ENCODE data around the gene COX6A2. TPM values are rescaled to one million over a fixed set of nuclear protein-coding genes. Genes with fewer than 3 reads are reported as not detected.

Gene COX6A2
- total RNA-seq, 1 experiment from 2014 or later: not detected

DNA sequence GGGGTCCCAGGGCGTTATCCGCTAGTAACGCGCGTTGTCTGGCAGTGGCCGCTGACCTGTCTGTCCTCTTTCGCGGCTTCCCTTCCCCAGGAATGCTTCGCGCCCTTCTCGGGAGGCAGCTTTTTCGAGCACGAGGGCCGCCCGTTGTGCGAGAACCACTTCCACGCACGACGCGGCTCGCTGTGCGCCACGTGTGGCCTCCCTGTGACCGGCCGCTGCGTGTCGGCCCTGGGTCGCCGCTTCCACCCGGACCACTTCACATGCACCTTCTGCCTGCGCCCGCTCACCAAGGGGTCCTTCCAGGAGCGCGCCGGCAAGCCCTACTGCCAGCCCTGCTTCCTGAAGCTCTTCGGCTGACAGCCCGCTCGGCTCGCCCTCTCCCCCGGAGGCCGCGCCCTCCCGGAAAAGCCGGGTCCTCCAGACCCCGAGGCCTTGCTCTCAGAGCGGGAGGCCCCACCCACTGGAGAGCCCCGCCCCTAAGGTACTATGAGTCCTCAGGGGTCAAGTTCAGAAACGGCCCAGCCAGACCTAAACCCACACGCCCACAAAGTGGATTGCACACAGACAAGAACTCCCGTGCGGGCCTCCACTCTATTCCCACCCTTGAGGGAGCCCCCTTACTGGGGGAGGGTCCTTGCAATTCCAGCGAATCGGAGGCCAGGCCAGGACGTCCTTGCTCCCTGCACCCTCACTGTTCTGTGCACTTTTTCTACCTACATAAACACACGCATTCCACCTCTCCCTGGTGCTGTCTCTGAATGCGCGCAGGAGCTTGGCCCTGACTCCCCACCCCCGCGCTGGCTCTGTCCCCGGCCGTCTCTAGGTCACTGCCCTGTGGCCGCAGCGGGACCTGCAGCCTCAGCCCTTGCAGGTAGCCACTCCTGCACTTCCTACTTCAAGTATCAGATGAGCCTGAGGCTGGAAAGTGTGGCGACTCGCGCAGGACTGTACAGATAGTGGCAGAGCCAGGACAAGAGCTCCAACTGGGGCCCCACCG, 49.4 kb upstream of the COX6A2 start:
- ATAC-seq: peak; percentile 68
- H3K36me3 Mint-ChIP-seq: no peaks in the 10 kb centered on the region
- H3K9me3 Mint-ChIP-seq: 0 out of 2 replicates have a peak, but pooled peaks cover 5% of the 10 kb centered on the region
- peak overlapping the region; percentile 61 for H3K27ac Mint-ChIP-seq
- no peak for TF ChIP-seq ZNF121 (CRISPR knock-in tag; IDR thresholded peaks at IDR 0.05)
- 0 out of 2 replicates have a peak, but pooled peaks have one; percentile 7 for TF ChIP-seq MYBL2 (CRISPR knock-in tag; IDR thresholded peaks at IDR 0.05)
- 0 out of 2 replicates have a peak, but pooled peaks have one; percentile 35 for TF ChIP-seq CREM (CRISPR knock-in tag; IDR thresholded peaks at IDR 0.05)
- TF ChIP-seq, protein P1, sequence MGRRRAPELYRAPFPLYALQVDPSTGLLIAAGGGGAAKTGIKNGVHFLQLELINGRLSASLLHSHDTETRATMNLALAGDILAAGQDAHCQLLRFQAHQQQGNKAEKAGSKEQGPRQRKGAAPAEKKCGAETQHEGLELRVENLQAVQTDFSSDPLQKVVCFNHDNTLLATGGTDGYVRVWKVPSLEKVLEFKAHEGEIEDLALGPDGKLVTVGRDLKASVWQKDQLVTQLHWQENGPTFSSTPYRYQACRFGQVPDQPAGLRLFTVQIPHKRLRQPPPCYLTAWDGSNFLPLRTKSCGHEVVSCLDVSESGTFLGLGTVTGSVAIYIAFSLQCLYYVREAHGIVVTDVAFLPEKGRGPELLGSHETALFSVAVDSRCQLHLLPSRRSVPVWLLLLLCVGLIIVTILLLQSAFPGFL (CRISPR knock-in tag; IDR thresholded peaks at IDR 0.05; ENCODE audit: borderline replicate concordance): no peak
- TF ChIP-seq, protein P2, sequence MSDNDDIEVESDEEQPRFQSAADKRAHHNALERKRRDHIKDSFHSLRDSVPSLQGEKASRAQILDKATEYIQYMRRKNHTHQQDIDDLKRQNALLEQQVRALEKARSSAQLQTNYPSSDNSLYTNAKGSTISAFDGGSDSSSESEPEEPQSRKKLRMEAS (CRISPR knock-in tag; IDR thresholded peaks at IDR 0.05): peak; percentile 63; the same call in 1 of the 2 replicates
- peak; percentile 54; the same call in 1 of the 2 replicates for TF ChIP-seq FOXP1 (CRISPR knock-in tag; IDR thresholded peaks at IDR 0.05; ENCODE audit: borderline replicate concordance)
- TF ChIP-seq ZNF423 (CRISPR knock-in tag; IDR thresholded peaks at IDR 0.05): peak; percentile 63
- no peak for TF ChIP-seq ZBTB21 (CRISPR knock-in tag; IDR thresholded peaks at IDR 0.05; ENCODE audit: borderline replicate concordance)
- TF ChIP-seq, protein P3, sequence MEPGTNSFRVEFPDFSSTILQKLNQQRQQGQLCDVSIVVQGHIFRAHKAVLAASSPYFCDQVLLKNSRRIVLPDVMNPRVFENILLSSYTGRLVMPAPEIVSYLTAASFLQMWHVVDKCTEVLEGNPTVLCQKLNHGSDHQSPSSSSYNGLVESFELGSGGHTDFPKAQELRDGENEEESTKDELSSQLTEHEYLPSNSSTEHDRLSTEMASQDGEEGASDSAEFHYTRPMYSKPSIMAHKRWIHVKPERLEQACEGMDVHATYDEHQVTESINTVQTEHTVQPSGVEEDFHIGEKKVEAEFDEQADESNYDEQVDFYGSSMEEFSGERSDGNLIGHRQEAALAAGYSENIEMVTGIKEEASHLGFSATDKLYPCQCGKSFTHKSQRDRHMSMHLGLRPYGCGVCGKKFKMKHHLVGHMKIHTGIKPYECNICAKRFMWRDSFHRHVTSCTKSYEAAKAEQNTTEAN (CRISPR knock-in tag; IDR thresholded peaks at IDR 0.05): peak; percentile 37; the same call in 1 of the 2 replicates
- TF ChIP-seq, protein P4, sequence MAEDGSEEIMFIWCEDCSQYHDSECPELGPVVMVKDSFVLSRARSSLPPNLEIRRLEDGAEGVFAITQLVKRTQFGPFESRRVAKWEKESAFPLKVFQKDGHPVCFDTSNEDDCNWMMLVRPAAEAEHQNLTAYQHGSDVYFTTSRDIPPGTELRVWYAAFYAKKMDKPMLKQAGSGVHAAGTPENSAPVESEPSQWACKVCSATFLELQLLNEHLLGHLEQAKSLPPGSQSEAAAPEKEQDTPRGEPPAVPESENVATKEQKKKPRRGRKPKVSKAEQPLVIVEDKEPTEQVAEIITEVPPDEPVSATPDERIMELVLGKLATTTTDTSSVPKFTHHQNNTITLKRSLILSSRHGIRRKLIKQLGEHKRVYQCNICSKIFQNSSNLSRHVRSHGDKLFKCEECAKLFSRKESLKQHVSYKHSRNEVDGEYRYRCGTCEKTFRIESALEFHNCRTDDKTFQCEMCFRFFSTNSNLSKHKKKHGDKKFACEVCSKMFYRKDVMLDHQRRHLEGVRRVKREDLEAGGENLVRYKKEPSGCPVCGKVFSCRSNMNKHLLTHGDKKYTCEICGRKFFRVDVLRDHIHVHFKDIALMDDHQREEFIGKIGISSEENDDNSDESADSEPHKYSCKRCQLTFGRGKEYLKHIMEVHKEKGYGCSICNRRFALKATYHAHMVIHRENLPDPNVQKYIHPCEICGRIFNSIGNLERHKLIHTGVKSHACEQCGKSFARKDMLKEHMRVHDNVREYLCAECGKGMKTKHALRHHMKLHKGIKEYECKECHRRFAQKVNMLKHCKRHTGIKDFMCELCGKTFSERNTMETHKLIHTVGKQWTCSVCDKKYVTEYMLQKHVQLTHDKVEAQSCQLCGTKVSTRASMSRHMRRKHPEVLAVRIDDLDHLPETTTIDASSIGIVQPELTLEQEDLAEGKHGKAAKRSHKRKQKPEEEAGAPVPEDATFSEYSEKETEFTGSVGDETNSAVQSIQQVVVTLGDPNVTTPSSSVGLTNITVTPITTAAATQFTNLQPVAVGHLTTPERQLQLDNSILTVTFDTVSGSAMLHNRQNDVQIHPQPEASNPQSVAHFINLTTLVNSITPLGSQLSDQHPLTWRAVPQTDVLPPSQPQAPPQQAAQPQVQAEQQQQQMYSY (CRISPR knock-in tag; IDR thresholded peaks at IDR 0.05): peak; percentile 51
- CTCF ChIA-PET: interaction anchor here (0.8 to 13.1 kb wide), 10 partner anchors 10 to 435 kb away, joined by 3 to 221 read pairs (median 6); partner anchors contain the start of genes ARMC5, RUSF1 and ZNF267
- H3K27me3 Mint-ChIP-seq (ENCODE audit: low read depth): peaks cover 90% of the 10 kb centered on the region
- POLR2A ChIA-PET: interaction anchor here (0.8 to 2.1 kb wide), 5 partner anchors 9 to 235 kb away, joined by 3 to 10 read pairs (median 7); partner anchors contain the start of gene ARMC5
- peaks cover 8% of the 10 kb centered on the region for H3K4me1 Mint-ChIP-seq
- peak; percentile 86 for DNase-seq (ENCODE audit: low spot score)
- H3K4me3 Mint-ChIP-seq: peak overlapping the region; percentile 80

DNA sequence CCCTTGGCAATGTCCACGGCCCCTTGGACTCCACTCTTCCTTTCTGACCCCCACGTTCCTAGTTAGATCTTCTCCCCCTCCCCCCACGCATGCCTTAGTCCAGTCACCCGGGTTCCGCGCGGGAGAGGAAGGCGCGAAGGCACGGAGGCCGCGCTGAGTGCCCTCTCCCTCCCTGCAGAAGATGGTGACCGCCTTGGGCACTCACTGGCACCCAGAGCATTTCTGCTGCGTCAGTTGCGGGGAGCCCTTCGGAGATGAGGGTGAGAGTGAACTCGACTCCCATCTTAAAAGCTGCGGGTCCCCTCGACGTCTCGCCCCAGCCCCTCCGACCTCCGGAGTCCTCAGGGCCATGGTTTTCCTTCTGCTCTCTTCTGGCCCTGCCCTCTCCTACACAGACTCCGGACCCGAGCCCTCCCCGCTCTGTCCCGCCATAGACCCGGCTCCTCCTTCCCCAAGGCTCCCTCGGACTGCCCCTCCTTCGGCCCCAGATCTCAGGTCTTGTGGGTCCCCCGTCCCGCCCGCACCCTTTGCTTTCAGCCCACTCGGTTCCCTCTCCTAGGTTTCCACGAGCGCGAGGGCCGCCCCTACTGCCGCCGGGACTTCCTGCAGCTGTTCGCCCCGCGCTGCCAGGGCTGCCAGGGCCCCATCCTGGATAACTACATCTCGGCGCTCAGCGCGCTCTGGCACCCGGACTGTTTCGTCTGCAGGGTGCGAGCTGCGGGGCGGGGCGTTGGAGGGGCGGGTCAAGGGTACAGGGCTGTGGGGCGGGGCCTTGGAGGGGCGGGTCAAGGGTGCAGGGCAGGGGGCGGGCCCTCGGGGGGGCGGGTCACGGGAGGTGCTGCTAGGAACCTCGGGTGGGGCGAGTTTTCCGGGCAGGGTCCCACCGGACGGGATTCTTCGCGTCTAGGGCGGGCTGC, 48.4 kb upstream of the COX6A2 start:
- no peaks in the 10 kb centered on the region for H3K36me3 Mint-ChIP-seq
- H3K27ac Mint-ChIP-seq: no peak overlapping the region
- H3K27me3 Mint-ChIP-seq (ENCODE audit: low read depth): peaks cover 88% of the 10 kb centered on the region
- ATAC-seq (peak; percentile 61), DNase-seq (ENCODE audit: low spot score) (peak; percentile 86)
- H3K4me3 Mint-ChIP-seq: peak overlapping the region; percentile 81
- ChIA-PET POLR2A (interaction anchor here (0.5 to 2.1 kb wide), 7 partner anchors 10 to 422 kb away, joined by 4 to 10 read pairs (median 5); partner anchors contain the start of gene ARMC5), CTCF (interaction anchor here (0.8 to 13.1 kb wide), 12 partner anchors 11 to 434 kb away, joined by 3 to 221 read pairs (median 6); partner anchors contain the start of genes ARMC5, RUSF1 and ZNF267)
- H3K4me1 Mint-ChIP-seq: peaks cover 9% of the 10 kb centered on the region
- 0 out of 2 replicates have a peak, but pooled peaks cover 5% of the 10 kb centered on the region for H3K9me3 Mint-ChIP-seq
- no peak for TF ChIP-seq NFATC4 (CRISPR knock-in tag; IDR thresholded peaks at IDR 0.05)
- TF ChIP-seq, protein P2 (CRISPR knock-in tag; IDR thresholded peaks at IDR 0.05): peak; percentile 56
- no peak for TF ChIP-seq TEAD4 (CRISPR knock-in tag; IDR thresholded peaks at IDR 0.05)
- TF ChIP-seq, protein P5, sequence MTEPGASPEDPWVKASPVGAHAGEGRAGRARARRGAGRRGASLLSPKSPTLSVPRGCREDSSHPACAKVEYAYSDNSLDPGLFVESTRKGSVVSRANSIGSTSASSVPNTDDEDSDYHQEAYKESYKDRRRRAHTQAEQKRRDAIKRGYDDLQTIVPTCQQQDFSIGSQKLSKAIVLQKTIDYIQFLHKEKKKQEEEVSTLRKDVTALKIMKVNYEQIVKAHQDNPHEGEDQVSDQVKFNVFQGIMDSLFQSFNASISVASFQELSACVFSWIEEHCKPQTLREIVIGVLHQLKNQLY (CRISPR knock-in tag; IDR thresholded peaks at IDR 0.05): no peak
- TF ChIP-seq, protein P6, sequence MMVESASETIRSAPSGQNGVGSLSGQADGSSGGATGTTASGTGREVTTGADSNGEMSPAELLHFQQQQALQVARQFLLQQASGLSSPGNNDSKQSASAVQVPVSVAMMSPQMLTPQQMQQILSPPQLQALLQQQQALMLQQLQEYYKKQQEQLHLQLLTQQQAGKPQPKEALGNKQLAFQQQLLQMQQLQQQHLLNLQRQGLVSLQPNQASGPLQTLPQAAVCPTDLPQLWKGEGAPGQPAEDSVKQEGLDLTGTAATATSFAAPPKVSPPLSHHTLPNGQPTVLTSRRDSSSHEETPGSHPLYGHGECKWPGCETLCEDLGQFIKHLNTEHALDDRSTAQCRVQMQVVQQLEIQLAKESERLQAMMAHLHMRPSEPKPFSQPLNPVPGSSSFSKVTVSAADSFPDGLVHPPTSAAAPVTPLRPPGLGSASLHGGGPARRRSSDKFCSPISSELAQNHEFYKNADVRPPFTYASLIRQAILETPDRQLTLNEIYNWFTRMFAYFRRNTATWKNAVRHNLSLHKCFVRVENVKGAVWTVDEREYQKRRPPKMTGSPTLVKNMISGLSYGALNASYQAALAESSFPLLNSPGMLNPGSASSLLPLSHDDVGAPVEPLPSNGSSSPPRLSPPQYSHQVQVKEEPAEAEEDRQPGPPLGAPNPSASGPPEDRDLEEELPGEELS (CRISPR knock-in tag; IDR thresholded peaks at IDR 0.05): no peak
- TF ChIP-seq, protein P7, sequence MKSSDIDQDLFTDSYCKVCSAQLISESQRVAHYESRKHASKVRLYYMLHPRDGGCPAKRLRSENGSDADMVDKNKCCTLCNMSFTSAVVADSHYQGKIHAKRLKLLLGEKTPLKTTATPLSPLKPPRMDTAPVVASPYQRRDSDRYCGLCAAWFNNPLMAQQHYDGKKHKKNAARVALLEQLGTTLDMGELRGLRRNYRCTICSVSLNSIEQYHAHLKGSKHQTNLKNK (CRISPR knock-in tag; IDR thresholded peaks at IDR 0.05): no peak
- peak; percentile 76 for TF ChIP-seq NFE2L1 (CRISPR knock-in tag; IDR thresholded peaks at IDR 0.05)
- no peak for TF ChIP-seq SMAD3 (CRISPR knock-in tag; IDR thresholded peaks at IDR 0.05; ENCODE audit: borderline replicate concordance)
- TF ChIP-seq RELA (CRISPR knock-in tag; IDR thresholded peaks at IDR 0.05; ENCODE audit: borderline replicate concordance): no peak
- 0 out of 2 replicates have a peak, but pooled peaks have one; percentile 10 for TF ChIP-seq SP1 (CRISPR knock-in tag; conservative IDR thresholded peaks at IDR 0.05)
- TF ChIP-seq MXD4 (CRISPR knock-in tag; IDR thresholded peaks at IDR 0.05; ENCODE audit: borderline replicate concordance): no peak
